Neutrophil (primary cell): ENCODE data around the gene FOXI3.

Source experiments
- H3K27ac ChIP-seq: fragments of 200-600 bp; sonication (generic); 2 replicates; pipeline ENCODE4 v1.5.1; 2016; ENCODE audit warnings: mild to moderate bottlenecking, moderate library complexity
- H3K27me3 ChIP-seq: fragments of 200-600 bp; sonication (generic); 2 replicates; pipeline ENCODE4 v1.6.0; 2016; ENCODE audit warnings: mild to moderate bottlenecking
- H3K36me3 ChIP-seq: fragments of 200-600 bp; sonication (generic); 2 replicates; pipeline ENCODE4 v1.5.1; 2017
- H3K4me1 ChIP-seq, 2 experiments: fragments of 200-600 bp in 1 of 2; sonication (generic) in 1 of 2; 1 replicate in 1 of 2; 2 replicates in 1 of 2; pipeline versions ENCODE4 v1.5.1 to v1.6.1; 2013 to 2016; ENCODE audit warnings: low read depth in 1 of 2, low read length in 1 of 2, mild to moderate bottlenecking in 1 of 2, moderate library complexity in 1 of 2; ENCODE audit not compliant: control insufficient read depth in 1 of 2, insufficient read depth in 1 of 2
- H3K4me3 ChIP-seq, 2 experiments: fragments of 200-600 bp in 1 of 2; sonication (generic) in 1 of 2; 1 replicate in 1 of 2; 2 replicates in 1 of 2; pipeline ENCODE4 v1.5.1; 2013 to 2016; ENCODE audit warnings: low read depth in 1 of 2, low read length in 1 of 2, mild to moderate bottlenecking in 1 of 2, moderate library complexity in 1 of 2
- H3K9me3 ChIP-seq: fragments of 200-600 bp; sonication (generic); 2 replicates; pipeline ENCODE4 v1.5.1; 2016
- CTCF ChIP-seq: fragments of 200-600 bp; sonication (generic); IDR thresholded peaks from 2 replicates; pipeline ENCODE4 v1.5.1; 2016; ENCODE audit warnings: antibody characterized with exemption

Gene FOXI3

GRCh38 chr2:88452565-88452905, at the start of gene FOXI3:
Gene FOXI3 (minus strand): TSS chr2:88452693. CDS start chr2:88452535, 158 bp downstream.
- Histone ChIP-seq H3K36me3 (no peaks in the 10 kb centered on the region), H3K9me3 (no peaks in the 10 kb centered on the region), H3K4me1 (no peaks in the 10 kb centered on the region), H3K4me3 (no peak within 1 kb of the TSS), H3K27ac (no peak within 1 kb of the TSS), H3K27me3 (peaks cover 98% of the 10 kb centered on the region)
- no peak for TF ChIP-seq CTCF

GRCh38 chr2:88500691-88501090, 48.2 kb upstream of the FOXI3 start:
- peaks cover 13% of the 10 kb centered on the region for H3K27me3 ChIP-seq
- no peak overlapping the region for H3K27ac ChIP-seq
- H3K9me3 ChIP-seq = no peaks in the 10 kb centered on the region
- H3K4me3 ChIP-seq = no peak overlapping the region
- H3K36me3 ChIP-seq = no peaks in the 10 kb centered on the region
- no peaks in the 10 kb centered on the region for H3K4me1 ChIP-seq
- TF ChIP-seq CTCF = no peak

- Histone ChIP-seq H3K9me3 (no peaks in the 10 kb centered on the region), H3K36me3 (no peaks in the 10 kb centered on the region), H3K4me1 (no peaks in the 10 kb centered on the region), H3K4me3 (no peak overlapping the region), H3K27ac (no peak overlapping the region), H3K27me3 (peaks cover 20% of the 10 kb centered on the region)
- no peak for TF ChIP-seq CTCF
Observed at GRCh38 chr2:88499204-88499603, 46.7 kb upstream of the FOXI3 start.

GRCh38 chr2:88493481-88493880, 41.0 kb upstream of the FOXI3 start:
- no peaks in the 10 kb centered on the region for H3K36me3 ChIP-seq
- H3K27me3 ChIP-seq = peaks cover 29% of the 10 kb centered on the region
- no peaks in the 10 kb centered on the region for H3K4me1 ChIP-seq
- no peaks in the 10 kb centered on the region for H3K9me3 ChIP-seq
- TF ChIP-seq CTCF = no peak
- no peak overlapping the region for H3K4me3 ChIP-seq
- H3K27ac ChIP-seq = no peak overlapping the region

GRCh38 chr2:88492002-88492401, 39.5 kb upstream of the FOXI3 start:
- Histone ChIP-seq H3K4me3 (no peak overlapping the region), H3K27ac (no peak overlapping the region), H3K36me3 (no peaks in the 10 kb centered on the region), H3K4me1 (no peaks in the 10 kb centered on the region), H3K27me3 (peaks cover 29% of the 10 kb centered on the region), H3K9me3 (no peaks in the 10 kb centered on the region)
- TF ChIP-seq CTCF = no peak

- no peaks in the 10 kb centered on the region for H3K9me3 ChIP-seq
- no peaks in the 10 kb centered on the region for H3K36me3 ChIP-seq
- H3K4me3 ChIP-seq = no peak overlapping the region
- no peaks in the 10 kb centered on the region for H3K4me1 ChIP-seq
- no peak for TF ChIP-seq CTCF
- no peak overlapping the region for H3K27ac ChIP-seq
- H3K27me3 ChIP-seq = peaks cover 9% of the 10 kb centered on the region
Observed at GRCh38 chr2:88489181-88489580, 36.7 kb upstream of the FOXI3 start.
